GM13976 (cell line): ENCODE measurements around the gene INCA1.

Experiments
- DNase-seq: peaks from one replicate; pipeline ENCODE4 v3.0.0; 2012; ENCODE audit warnings: low spot score
- CTCF ChIP-seq: IDR thresholded peaks from 2 replicates; pipeline ENCODE4 v1.5.1; 2012; ENCODE audit warnings: borderline replicate concordance, mild to moderate bottlenecking; ENCODE audit not compliant: insufficient read depth; ENCODE audit errors: extremely low read depth, missing control alignments, control extremely low read depth
- in situ Hi-C: fragments of 300-500 bp; cut with MboI; formaldehyde crosslinking; loops from one replicate; pipeline ENCODE4 v1.12.0; 2022; ENCODE audit warnings: low sequenced_read_pairs, mixed read lengths, inconsistent platforms; ENCODE audit not compliant: unreplicated experiment

The INCA1 gene

GRCh38 chr17:4958102-4958501, 39.2 kb downstream of the INCA1 start:
- TF ChIP-seq CTCF, result no peak
- no peak for DNase-seq
- in situ Hi-C loops, result no loop called here

- TF ChIP-seq CTCF, result no peak
- no peak for DNase-seq
Measured at GRCh38 chr17:4956493-4957061, 40.7 kb downstream of the INCA1 start.

DNA sequence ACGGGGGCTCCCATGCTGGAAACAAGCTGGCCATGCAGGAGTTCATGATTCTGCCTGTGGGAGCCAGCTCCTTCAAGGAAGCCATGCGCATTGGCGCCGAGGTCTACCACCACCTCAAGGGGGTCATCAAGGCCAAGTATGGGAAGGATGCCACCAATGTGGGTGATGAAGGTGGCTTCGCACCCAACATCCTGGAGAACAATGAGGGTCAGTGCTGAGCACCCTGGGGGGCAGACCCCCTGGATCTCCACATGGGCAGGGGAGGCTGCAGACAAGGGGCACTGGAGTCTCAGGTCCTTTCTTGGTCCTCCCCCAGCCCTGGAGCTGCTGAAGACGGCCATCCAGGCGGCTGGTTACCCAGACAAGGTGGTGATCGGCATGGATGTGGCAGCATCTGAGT, 42.2 kb downstream of the INCA1 start:
- in situ Hi-C loops, result no loop called here
- DNase-seq, result no peak
- no peak for TF ChIP-seq CTCF

More at GRCh38 chr17:4956493-4957061, 40.7 kb downstream of the INCA1 start:
- in situ Hi-C loops, result no loop called here

DNA sequence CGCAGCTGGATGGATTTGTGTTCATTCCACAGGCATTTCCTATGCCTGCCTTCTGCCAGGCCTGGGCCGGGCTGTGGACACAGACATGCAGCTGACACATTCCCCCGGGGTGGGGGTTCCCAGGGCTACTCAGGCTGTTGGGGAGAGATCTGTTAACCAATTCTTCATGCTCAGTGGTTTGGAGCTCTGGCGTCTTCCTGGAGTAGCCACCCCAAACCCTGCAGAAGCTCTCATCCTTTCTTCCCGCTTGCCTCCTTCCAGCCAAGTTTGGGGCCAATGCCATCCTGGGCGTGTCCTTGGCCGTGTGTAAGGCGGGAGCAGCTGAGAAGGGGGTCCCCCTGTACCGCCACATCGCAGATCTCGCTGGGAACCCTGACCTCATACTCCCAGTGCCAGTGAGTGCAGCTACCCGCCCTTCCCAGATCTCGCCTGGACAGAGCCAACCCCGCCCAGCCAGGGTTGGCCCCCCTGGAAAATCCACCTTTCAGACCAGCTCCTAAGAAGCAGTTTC, 43.8 kb downstream of the INCA1 start:
- in situ Hi-C loops, result no loop called here
- no peak for DNase-seq

DNA sequence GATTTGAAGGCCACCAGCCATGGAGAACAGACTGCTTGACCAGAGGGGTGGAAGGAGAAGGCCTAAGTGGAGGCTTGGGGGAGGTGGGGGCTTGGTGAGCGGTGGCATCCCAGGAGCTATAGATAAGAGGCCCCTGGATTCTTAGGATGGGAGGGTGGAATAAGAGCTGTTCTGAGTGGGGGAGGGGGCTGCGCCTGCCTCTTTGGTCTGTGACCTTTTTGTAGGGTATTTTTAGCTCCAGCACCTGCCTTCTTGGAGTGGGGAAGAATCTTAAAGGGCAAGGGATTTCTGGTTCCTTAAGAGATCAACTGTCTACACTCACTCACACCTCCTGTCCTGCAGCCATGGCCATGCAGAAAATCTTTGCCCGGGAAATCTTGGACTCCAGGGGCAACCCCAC, 45.8 kb downstream of the INCA1 start:
- in situ Hi-C loops, result no loop called here
- no peak for TF ChIP-seq CTCF
- DNase-seq, result no peak

More for the DNA sequence above, 43.8 kb downstream of the INCA1 start:
- no peak for TF ChIP-seq CTCF

- DNase-seq, result no peak
- in situ Hi-C loops, result no loop called here
- TF ChIP-seq CTCF, result no peak
Measured at GRCh38 chr17:4950746-4951204, 46.5 kb downstream of the INCA1 start, which contains the start of gene ENO3. TSS of gene ENO3 (plus strand) at chr17:4951119. CDS start at chr17:4951830, 711 bp downstream.
